A549 (cell line): ENCODE data around the gene MRPL16. TPM values are rescaled to one million over a fixed set of nuclear protein-coding genes. Genes with fewer than 3 reads are reported as not detected.

Experiments used
- ATAC-seq, 2 experiments: fragments of 200-7000 bp in 1 of 2; fragments of >200 bp in 1 of 2; cut with Nextera tagmentation in 1 of 2; cut with Tn5 transposase in 1 of 2; 3 replicates each; pipeline versions ENCODE4 v1.8.0 to v1.9.1; 2018 to 2020; ENCODE audit warnings: mild to moderate bottlenecking in 1 of 2, moderate library complexity in 1 of 2
- CTCF ChIA-PET: fragments of 300-600 bp; sonication (Branson Sonifier 250); formaldehyde crosslinking; extraction: SDS; loops from one replicate; lab custom pipeline; 2021; ENCODE audit warnings: antibody characterized with exemption, inconsistent platforms; lab: Yijun Ruan, JAX
- POLR2A ChIA-PET: fragments of 350-600 bp; formaldehyde crosslinking; extraction: SDS; loops from one replicate; lab custom pipeline; 2021; ENCODE audit warnings: antibody characterized with exemption, inconsistent platforms; lab: Yijun Ruan, JAX
- DNase-seq, 2 experiments: peaks; one replicate each; pipeline versions ENCODE4 v3.0.0 to v3.0.0-alpha.2; 2011 to 2016; ENCODE audit warnings: low read depth in 1 of 2, low spot score in 1 of 2
- FAIRE-seq: peaks from 2 replicates; lab custom pipeline; 2011; peaks lifted over from hg19 to GRCh38; lab: Jason Lieb, UNC
- H3K27ac ChIP-seq, 2 experiments: fragments of >200 bp; sonication (Bioruptor Twin); formaldehyde crosslinking; 3 replicates each; pipeline ENCODE4 v1.5.1; 2016 to 2017
- H3K4me1 ChIP-seq: fragments of >200 bp; sonication (Bioruptor Twin); formaldehyde crosslinking; 3 replicates; pipeline ENCODE4 v1.6.1; 2016
- H3K4me2 ChIP-seq: fragments of >200 bp; sonication (Bioruptor Twin); formaldehyde crosslinking; 3 replicates; pipeline ENCODE4 v1.6.1; 2016
- H3K4me3 ChIP-seq: fragments of >200 bp; sonication (Bioruptor Twin); formaldehyde crosslinking; 3 replicates; pipeline ENCODE4 v1.5.1; 2016
- H3K9me3 ChIP-seq: fragments of >200 bp; sonication (Bioruptor Twin); formaldehyde crosslinking; 3 replicates; pipeline ENCODE4 v1.6.1; 2016
- EHF ChIP-seq: fragments of 250-450 bp; sonication (Bioruptor Pico); IDR thresholded peaks from 2 replicates; pipeline ENCODE4 v1.5.0; 2020; ENCODE audit warnings: mild to moderate bottlenecking
- EP300 ChIP-seq, 2 experiments: fragments of >200 bp; sonication (Bioruptor Twin); formaldehyde crosslinking; IDR thresholded peaks; 2 replicates in 1 of 2; 3 replicates in 1 of 2; pipeline ENCODE4 v1.6.1; 2016 to 2017
- ESRRA ChIP-seq: fragments of 150-350 bp; IDR thresholded peaks from 2 replicates; pipeline ENCODE4 v1.6.1; 2014; ENCODE audit warnings: mild to moderate bottlenecking, low read length, borderline replicate concordance
- FOSL2 ChIP-seq, 2 experiments: fragments of 450-650 bp in 1 of 2; fragments of >200 bp in 1 of 2; sonication (Bioruptor Twin) in 1 of 2; formaldehyde crosslinking; IDR thresholded peaks; 2 replicates each; pipeline versions ENCODE4 v1.5.0 to v1.6.1; 2016 to 2020; ENCODE audit warnings: mild to moderate bottlenecking in 1 of 2, moderate library complexity in 1 of 2
- GATA3 ChIP-seq: IDR thresholded peaks from 2 replicates; pipeline ENCODE4 v1.6.1; 2012; ENCODE audit warnings: borderline replicate concordance
- HDAC2 ChIP-seq: fragments of 200-600 bp; sonication (generic); IDR thresholded peaks from 2 replicates; pipeline ENCODE4 v1.6.1; 2016
- MAFK ChIP-seq: fragments of 450-650 bp; IDR thresholded peaks from 2 replicates; pipeline ENCODE4 v1.6.1; 2014; ENCODE audit not compliant: partially characterized antibody
- MAZ ChIP-seq: fragments of 150-350 bp; IDR thresholded peaks from 2 replicates; pipeline ENCODE4 v1.6.1; 2014; ENCODE audit warnings: antibody characterized with exemption, low read depth, low read length, borderline replicate concordance
- MYC ChIP-seq: IDR thresholded peaks from 2 replicates; pipeline ENCODE4 v1.6.1; 2012; ENCODE audit warnings: mild to moderate bottlenecking, inconsistent platforms, low read length, improper control_type of control experiment, borderline replicate concordance
- NFE2L2 ChIP-seq: fragments of 150-350 bp; conservative IDR thresholded peaks from 2 replicates; pipeline ENCODE4 v1.6.1; 2014; ENCODE audit warnings: low read length
- PHF8 ChIP-seq: fragments of 200-600 bp; sonication (generic); IDR thresholded peaks from 2 replicates; pipeline ENCODE4 v1.6.1; 2016; ENCODE audit warnings: low read depth, mild to moderate bottlenecking, antibody characterized with exemption, moderate library complexity, borderline replicate concordance
- POLR2AphosphoS2 ChIP-seq: conservative IDR thresholded peaks from 2 replicates; pipeline ENCODE4 v1.6.1; 2012; ENCODE audit warnings: low read length, improper control_type of control experiment, inconsistent platforms
- RNF2 ChIP-seq: fragments of 200-600 bp; sonication (generic); IDR thresholded peaks from 2 replicates; pipeline ENCODE4 v1.6.1; 2016; ENCODE audit warnings: low read depth, mild to moderate bottlenecking, antibody characterized with exemption, moderate library complexity, borderline replicate concordance
- SMC3 ChIP-seq: fragments of >200 bp; sonication (Bioruptor Twin); formaldehyde crosslinking; IDR thresholded peaks from 3 replicates; pipeline ENCODE4 v1.6.1; 2018; ENCODE audit warnings: inconsistent platforms
- SREBF2 ChIP-seq: fragments of 450-650 bp; IDR thresholded peaks from 2 replicates; pipeline ENCODE4 v1.6.1; 2014; ENCODE audit warnings: mild to moderate bottlenecking, moderate library complexity
- WGBS: methylation state at CpG from one replicate; pipeline ENCODE4 v1.1.6; 2017; ENCODE audit errors: missing lambda C conversion rate; 5-methylcytosine and 5-hydroxymethylcytosine counted together
- polyA plus RNA-seq, 4 experiments: library from polyadenylated mRNA; depleted of rRNA in 3 of 4; stranded (reverse); fragments of >200 nt; fragmentation: RNase III in 1 of 4; extraction: RNeasy Plus Mini Kit Qiagen cat#74134 plus additional on column Dnase treatment in 1 of 4; gene quantifications; 2 replicates in 3 of 4; 3 replicates in 1 of 4; pipeline ENCODE4 v1.2.3, GENCODE V29; 2011 to 2017
- TF ChIP-seq, protein P1 (sequence below): fragments of >200 bp; sonication (Bioruptor Twin); formaldehyde crosslinking; IDR thresholded peaks from 2 replicates; pipeline ENCODE4 v1.6.1; 2016
- TF ChIP-seq, protein P2 (sequence below): fragments of 200-600 bp; sonication (generic); IDR thresholded peaks from 2 replicates; pipeline ENCODE4 v1.6.1; 2016; ENCODE audit warnings: antibody characterized with exemption, mild to moderate bottlenecking, moderate library complexity
- TF ChIP-seq, protein P3 (sequence below): fragments of >200 bp; sonication (Bioruptor Twin); formaldehyde crosslinking; IDR thresholded peaks from 3 replicates; pipeline ENCODE4 v1.6.1; 2016

The MRPL16 gene
- polyA plus RNA-seq, 2 of the 4 experiments (the other 2 are of a cell fraction) = 57.3 to 77.7 TPM

DNA sequence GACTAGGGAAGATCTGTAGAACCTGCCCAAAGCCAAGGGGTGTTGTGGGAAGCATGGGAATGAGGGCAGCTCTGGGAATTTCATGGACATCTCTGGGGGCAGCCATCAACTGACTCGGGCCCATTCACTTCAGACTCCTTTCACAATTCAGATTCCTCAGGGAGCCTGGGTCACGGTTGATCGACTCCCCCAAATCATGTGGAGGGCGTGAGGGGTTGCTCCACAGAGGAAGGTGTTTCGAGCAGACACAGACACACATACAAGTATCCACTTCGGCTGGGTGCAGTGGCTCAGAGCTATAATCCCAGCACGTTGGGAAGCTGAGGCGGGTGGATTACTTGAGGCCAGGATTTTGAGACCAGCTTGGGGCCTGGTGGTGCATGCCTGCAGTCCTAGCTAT is 39.7 kb downstream of the MRPL16 start:
- WGBS = 86% methylated on average over 8 of the region's 8 CpGs

DNA sequence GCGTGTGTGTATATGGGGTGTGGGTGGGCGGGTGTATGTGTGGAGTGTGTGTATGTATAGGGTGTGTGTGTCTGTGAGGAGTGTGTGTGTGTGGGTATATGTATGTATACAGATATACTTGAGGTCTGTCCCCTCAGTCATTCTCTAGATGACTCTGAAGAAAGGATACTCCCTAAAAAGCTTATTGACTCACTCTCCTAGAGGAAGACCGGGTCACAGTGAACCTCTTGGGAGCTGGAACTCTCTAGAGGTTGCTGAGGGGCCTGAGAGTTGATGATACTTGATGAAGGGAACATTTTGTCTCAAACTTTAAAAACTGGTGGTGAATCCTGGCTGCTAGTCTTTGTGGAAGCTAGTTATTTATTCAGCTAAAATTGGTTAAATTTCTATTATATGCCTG is 40.3 kb downstream of the MRPL16 start:
- Histone ChIP-seq H3K4me3 (no peak overlapping the region), H3K9me3 (no peaks in the 10 kb centered on the region), H3K4me1 (peaks cover 1% of the 10 kb centered on the region; the same call in 2 of the 3 replicates), H3K27ac (no peak overlapping the region), H3K4me2 (no peak overlapping the region)
- FAIRE-seq = no peak
- CTCF ChIA-PET = interaction anchor here (1.4 to 3.5 kb wide), 3 partner anchors 11 to 32 kb away, joined by 5 to 18 read pairs (median 7); partner anchors contain the start of gene STX3
- TF ChIP-seq POLR2AphosphoS2 (no peak), FOSL2 (IDR thresholded peaks at IDR 0.05) (no peak), FOSL2 (CRISPR knock-in tag; IDR thresholded peaks at IDR 0.05) (no peak), EP300 (IDR thresholded peaks at IDR 0.05) (no peak), EHF (CRISPR knock-in tag) (no peak)
- TF ChIP-seq, protein P1, sequence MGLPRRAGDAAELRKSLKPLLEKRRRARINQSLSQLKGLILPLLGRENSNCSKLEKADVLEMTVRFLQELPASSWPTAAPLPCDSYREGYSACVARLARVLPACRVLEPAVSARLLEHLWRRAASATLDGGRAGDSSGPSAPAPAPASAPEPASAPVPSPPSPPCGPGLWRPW = no peak
- no peak for ATAC-seq
- POLR2A ChIA-PET = interaction anchor here (0.6 to 1.9 kb wide), 2 partner anchors 14 to 101 kb away, joined by 4 to 6 read pairs; no protein-coding TSS in a partner anchor
- DNase-seq = no peak
- WGBS = 88% methylated on average over 3 of the region's 3 CpGs

More for the DNA sequence above, 39.7 kb downstream of the MRPL16 start:
- Histone ChIP-seq H3K4me2 (no peak overlapping the region), H3K27ac (no peak overlapping the region), H3K9me3 (no peaks in the 10 kb centered on the region), H3K4me1 (peaks cover 5% of the 10 kb centered on the region), H3K4me3 (no peak overlapping the region)
- no peak for TF ChIP-seq NFE2L2
- no peak for TF ChIP-seq GATA3
- TF ChIP-seq PHF8 = no peak
- no peak for TF ChIP-seq MAZ
- TF ChIP-seq, protein P2, sequence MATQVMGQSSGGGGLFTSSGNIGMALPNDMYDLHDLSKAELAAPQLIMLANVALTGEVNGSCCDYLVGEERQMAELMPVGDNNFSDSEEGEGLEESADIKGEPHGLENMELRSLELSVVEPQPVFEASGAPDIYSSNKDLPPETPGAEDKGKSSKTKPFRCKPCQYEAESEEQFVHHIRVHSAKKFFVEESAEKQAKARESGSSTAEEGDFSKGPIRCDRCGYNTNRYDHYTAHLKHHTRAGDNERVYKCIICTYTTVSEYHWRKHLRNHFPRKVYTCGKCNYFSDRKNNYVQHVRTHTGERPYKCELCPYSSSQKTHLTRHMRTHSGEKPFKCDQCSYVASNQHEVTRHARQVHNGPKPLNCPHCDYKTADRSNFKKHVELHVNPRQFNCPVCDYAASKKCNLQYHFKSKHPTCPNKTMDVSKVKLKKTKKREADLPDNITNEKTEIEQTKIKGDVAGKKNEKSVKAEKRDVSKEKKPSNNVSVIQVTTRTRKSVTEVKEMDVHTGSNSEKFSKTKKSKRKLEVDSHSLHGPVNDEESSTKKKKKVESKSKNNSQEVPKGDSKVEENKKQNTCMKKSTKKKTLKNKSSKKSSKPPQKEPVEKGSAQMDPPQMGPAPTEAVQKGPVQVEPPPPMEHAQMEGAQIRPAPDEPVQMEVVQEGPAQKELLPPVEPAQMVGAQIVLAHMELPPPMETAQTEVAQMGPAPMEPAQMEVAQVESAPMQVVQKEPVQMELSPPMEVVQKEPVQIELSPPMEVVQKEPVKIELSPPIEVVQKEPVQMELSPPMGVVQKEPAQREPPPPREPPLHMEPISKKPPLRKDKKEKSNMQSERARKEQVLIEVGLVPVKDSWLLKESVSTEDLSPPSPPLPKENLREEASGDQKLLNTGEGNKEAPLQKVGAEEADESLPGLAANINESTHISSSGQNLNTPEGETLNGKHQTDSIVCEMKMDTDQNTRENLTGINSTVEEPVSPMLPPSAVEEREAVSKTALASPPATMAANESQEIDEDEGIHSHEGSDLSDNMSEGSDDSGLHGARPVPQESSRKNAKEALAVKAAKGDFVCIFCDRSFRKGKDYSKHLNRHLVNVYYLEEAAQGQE = no peak
- no peak for TF ChIP-seq MAFK
- TF ChIP-seq ESRRA = no peak
- no peak for TF ChIP-seq EHF (CRISPR knock-in tag)
- no peak for TF ChIP-seq SMC3
- TF ChIP-seq RNF2 = no peak
- TF ChIP-seq SREBF2 = no peak
- TF ChIP-seq, protein P3, sequence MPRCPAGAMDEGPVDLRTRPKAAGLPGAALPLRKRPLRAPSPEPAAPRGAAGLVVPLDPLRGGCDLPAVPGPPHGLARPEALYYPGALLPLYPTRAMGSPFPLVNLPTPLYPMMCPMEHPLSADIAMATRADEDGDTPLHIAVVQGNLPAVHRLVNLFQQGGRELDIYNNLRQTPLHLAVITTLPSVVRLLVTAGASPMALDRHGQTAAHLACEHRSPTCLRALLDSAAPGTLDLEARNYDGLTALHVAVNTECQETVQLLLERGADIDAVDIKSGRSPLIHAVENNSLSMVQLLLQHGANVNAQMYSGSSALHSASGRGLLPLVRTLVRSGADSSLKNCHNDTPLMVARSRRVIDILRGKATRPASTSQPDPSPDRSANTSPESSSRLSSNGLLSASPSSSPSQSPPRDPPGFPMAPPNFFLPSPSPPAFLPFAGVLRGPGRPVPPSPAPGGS = no peak
- TF ChIP-seq HDAC2 = no peak
- TF ChIP-seq MYC = no peak
- FAIRE-seq (no peak), DNase-seq (no peak), ATAC-seq (no peak)
- ChIA-PET CTCF (interaction anchor here (1.4 to 3.5 kb wide), 3 partner anchors 11 to 31 kb away, joined by 5 to 18 read pairs (median 7); partner anchors contain the start of gene STX3), POLR2A (interaction anchor here (0.6 to 1.9 kb wide), 2 partner anchors 15 to 101 kb away, joined by 4 to 6 read pairs; no protein-coding TSS in a partner anchor)
